Suprapubic skin (tissue), 4 donors: ENCODE results near the gene PTPRA. TPM values are rescaled to one million over a fixed set of nuclear protein-coding genes. Genes with fewer than 3 reads are reported as not detected.
A peak's percentile ranks its signal among the peaks of the same experiment; 100 is the strongest.

Experiments
- DNase-seq, 2 donors: peaks; one replicate each; pipeline ENCODE4 v3.0.0-alpha.2; 2019; ENCODE audit warnings: low spot score in 2 of 2
- H3K27ac ChIP-seq: fragments of 200-600 bp; sonication (generic); one replicate; pipeline ENCODE4 v1.5.1; 2019
- H3K27me3 ChIP-seq: fragments of 200-600 bp; sonication (generic); one replicate; pipeline ENCODE4 v1.5.1; 2019
- H3K36me3 ChIP-seq: fragments of 200-600 bp; sonication (generic); one replicate; pipeline ENCODE4 v1.5.1; 2019
- H3K4me1 ChIP-seq: fragments of 200-600 bp; sonication (generic); one replicate; pipeline ENCODE4 v1.5.1; 2019
- H3K4me3 ChIP-seq: fragments of 200-600 bp; sonication (generic); one replicate; pipeline ENCODE4 v1.5.1; 2019; ENCODE audit warnings: mild to moderate bottlenecking
- H3K9me3 ChIP-seq: fragments of 200-600 bp; sonication (generic); one replicate; pipeline ENCODE4 v1.5.1; 2019
- EP300 ChIP-seq: sonication (generic); formaldehyde crosslinking; IDR thresholded peaks from one replicate; pipeline ENCODE4 v1.6.1; 2017; ENCODE audit warnings: antibody characterized with exemption
- POLR2A ChIP-seq, 2 donors: fragments of 450-650 bp; IDR thresholded peaks; one replicate each; pipeline ENCODE4 v1.6.1; 2017; ENCODE audit warnings: antibody characterized with exemption in 2 of 2, mild to moderate bottlenecking in 2 of 2, moderate library complexity in 2 of 2
- POLR2AphosphoS5 ChIP-seq, 3 donors: sonication (generic); formaldehyde crosslinking; IDR thresholded peaks; one replicate each; pipeline ENCODE4 v1.6.1; 2017; ENCODE audit warnings: antibody characterized with exemption in 3 of 3
- WGBS: methylation state at CpG from one replicate; pipeline ENCODE4 v1.1.5; 2018; 5-methylcytosine and 5-hydroxymethylcytosine counted together
- total RNA-seq, 4 donors: library from RNA; depleted of rRNA; stranded (reverse); fragments of >200 nt; gene quantifications; one replicate each; pipeline ENCODE4 v1.1.0, GENCODE V29; 2016
- TF ChIP-seq, protein P1 (sequence below), 2 donors: fragments of 200-600 bp in 1 of 2; fragments of 450-650 bp in 1 of 2; sonication (generic) in 1 of 2; IDR thresholded peaks; one replicate each; pipeline ENCODE4 v1.5.1; 2016 to 2019; ENCODE audit warnings: antibody characterized with exemption in 2 of 2, mild to moderate bottlenecking in 1 of 2, moderate library complexity in 1 of 2

Gene PTPRA
- total RNA-seq, 4 donors from 2014 or later, result 47.7 to 83.0 (median 73.4) TPM

DNA sequence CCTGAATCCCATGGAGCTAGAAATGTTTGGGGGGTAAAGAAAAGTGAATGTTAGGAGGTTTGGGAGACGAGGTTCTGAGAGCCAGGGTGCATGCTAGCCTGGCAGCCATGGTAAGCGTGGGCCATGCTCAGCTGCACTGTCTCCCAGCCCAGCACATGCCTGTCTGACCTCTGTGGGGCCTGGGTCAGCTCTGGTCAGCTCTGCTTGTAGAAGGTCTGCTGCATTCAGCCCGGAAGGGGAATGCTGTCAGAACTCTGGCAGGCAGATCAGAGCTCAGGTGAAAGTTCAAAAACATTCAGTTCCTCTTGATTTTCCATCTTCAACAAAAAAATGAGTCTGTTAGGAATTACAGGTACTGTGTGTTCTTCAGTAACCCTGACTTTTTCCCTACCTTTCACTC is 164.4 kb downstream of the PTPRA start:
- no peak for DNase-seq
- Histone ChIP-seq H3K4me1 (peaks cover 5% of the 10 kb centered on the region), H3K36me3 (peaks cover 63% of the 10 kb centered on the region), H3K27me3 (no peaks in the 10 kb centered on the region), H3K9me3 (no peaks in the 10 kb centered on the region), H3K4me3 (no peak overlapping the region), H3K27ac (no peak overlapping the region)
- TF ChIP-seq POLR2A (IDR thresholded peaks at IDR 0.05), result no peak
- TF ChIP-seq POLR2AphosphoS5 (IDR thresholded peaks at IDR 0.05), result no peak
- TF ChIP-seq EP300, result no peak
- TF ChIP-seq, protein P1, sequence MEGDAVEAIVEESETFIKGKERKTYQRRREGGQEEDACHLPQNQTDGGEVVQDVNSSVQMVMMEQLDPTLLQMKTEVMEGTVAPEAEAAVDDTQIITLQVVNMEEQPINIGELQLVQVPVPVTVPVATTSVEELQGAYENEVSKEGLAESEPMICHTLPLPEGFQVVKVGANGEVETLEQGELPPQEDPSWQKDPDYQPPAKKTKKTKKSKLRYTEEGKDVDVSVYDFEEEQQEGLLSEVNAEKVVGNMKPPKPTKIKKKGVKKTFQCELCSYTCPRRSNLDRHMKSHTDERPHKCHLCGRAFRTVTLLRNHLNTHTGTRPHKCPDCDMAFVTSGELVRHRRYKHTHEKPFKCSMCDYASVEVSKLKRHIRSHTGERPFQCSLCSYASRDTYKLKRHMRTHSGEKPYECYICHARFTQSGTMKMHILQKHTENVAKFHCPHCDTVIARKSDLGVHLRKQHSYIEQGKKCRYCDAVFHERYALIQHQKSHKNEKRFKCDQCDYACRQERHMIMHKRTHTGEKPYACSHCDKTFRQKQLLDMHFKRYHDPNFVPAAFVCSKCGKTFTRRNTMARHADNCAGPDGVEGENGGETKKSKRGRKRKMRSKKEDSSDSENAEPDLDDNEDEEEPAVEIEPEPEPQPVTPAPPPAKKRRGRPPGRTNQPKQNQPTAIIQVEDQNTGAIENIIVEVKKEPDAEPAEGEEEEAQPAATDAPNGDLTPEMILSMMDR (IDR thresholded peaks at IDR 0.05), result no peak
- 86% methylated on average over 3 of the region's 3 CpGs for WGBS

GRCh38 chr20:3038454-3038853 is 165.2 kb downstream of the PTPRA start:
- WGBS, result 82% methylated on average over 5 of the region's 5 CpGs
- DNase-seq, result no peak
- Histone ChIP-seq H3K27ac (no peak overlapping the region), H3K9me3 (no peaks in the 10 kb centered on the region), H3K4me1 (peaks cover 5% of the 10 kb centered on the region), H3K27me3 (no peaks in the 10 kb centered on the region), H3K4me3 (no peak overlapping the region), H3K36me3 (peaks cover 59% of the 10 kb centered on the region)
- TF ChIP-seq, protein P1 (IDR thresholded peaks at IDR 0.05), result no peak
- no peak for TF ChIP-seq POLR2A (IDR thresholded peaks at IDR 0.05)
- no peak for TF ChIP-seq POLR2AphosphoS5 (IDR thresholded peaks at IDR 0.05)
- TF ChIP-seq EP300, result no peak

DNA sequence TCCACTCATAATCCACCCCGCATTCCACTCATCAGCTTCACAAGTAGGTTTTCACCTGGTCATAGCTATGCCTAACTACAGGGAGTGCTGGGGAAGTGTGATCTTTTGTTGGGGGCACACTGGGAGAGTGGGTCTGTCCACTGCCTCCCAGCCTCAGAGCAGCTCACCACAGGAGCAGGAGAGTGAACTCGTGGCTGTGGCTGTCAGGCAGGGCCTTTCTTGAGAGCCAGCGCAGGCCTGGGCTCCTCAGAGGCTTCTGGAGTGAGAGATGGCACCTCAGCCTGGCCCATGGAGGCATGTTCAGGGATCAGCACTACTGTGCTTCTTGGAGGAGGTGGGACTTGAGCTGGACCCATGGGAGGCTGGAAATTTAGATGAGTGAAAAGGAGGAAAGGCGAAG is 166.1 kb downstream of the PTPRA start:
- WGBS, result 89% methylated on average over 4 of the region's 4 CpGs

DNA sequence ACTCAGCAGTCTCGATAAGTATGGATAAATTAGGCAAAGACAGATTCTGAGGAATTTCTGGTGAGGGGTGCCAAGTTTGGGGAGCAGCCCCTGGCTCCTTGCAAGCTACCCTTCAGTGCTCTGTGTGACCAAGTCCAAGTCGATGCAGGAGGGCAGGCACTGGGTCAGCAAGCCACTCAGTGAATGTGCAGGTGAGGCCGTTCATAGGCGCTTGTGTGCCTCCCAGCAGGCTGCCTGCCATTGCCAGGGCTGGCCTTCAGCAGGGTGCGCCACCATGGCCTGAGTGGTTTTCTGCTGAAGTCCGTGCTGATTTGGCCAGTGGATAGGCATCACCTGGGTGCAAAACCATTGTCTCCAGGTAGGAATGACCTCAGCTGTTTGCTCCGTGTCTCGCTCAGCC is 166.8 kb downstream of the PTPRA start:
- TF ChIP-seq POLR2A (IDR thresholded peaks at IDR 0.05), result no peak
- no peak for TF ChIP-seq EP300
- TF ChIP-seq, protein P1 (IDR thresholded peaks at IDR 0.05), result no peak
- TF ChIP-seq POLR2AphosphoS5 (IDR thresholded peaks at IDR 0.05), result no peak
- Histone ChIP-seq H3K27ac (no peak overlapping the region), H3K9me3 (no peaks in the 10 kb centered on the region), H3K36me3 (peaks cover 57% of the 10 kb centered on the region), H3K4me3 (no peak overlapping the region), H3K4me1 (peaks cover 8% of the 10 kb centered on the region), H3K27me3 (no peaks in the 10 kb centered on the region)
- no peak for DNase-seq
- whole genome bisulfite sequencing, result 93% methylated on average over 8 of the region's 8 CpGs

More for the DNA sequence above, 166.1 kb downstream of the PTPRA start:
- Histone ChIP-seq H3K27ac (no peak overlapping the region), H3K4me3 (no peak overlapping the region), H3K36me3 (peaks cover 59% of the 10 kb centered on the region), H3K4me1 (peaks cover 5% of the 10 kb centered on the region), H3K9me3 (no peaks in the 10 kb centered on the region), H3K27me3 (no peaks in the 10 kb centered on the region)
- TF ChIP-seq POLR2A (IDR thresholded peaks at IDR 0.05) (no peak), EP300 (no peak), POLR2AphosphoS5 (IDR thresholded peaks at IDR 0.05) (no peak)
- TF ChIP-seq, protein P1 (IDR thresholded peaks at IDR 0.05), result no peak
- DNase-seq, result no peak

DNA sequence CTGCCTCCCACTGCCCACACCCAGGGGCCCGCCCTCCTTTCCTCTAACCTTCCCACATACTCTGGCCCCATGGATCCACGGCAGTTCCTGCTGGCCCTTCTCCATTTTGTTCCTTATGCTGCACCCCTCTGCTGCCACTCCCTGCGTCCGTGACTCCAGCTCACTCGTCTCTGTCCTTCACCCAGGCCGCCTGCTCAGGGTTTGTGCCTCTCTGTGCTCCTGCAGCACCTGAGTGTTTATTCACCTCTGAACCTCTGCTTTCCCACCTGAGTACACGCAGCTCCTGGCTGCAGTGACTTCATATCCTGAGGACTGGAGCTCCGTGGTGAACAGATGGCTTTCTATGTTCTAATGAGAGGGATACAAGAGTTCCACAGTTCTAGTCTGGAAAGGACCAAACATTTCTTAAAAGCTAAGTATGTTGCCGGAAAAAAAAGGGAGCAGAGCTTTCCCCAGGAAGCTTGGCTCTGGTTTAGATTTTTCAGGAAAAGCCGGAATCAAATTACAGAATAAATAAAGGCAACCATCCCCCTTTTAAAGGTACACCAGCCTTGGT is 168.7 kb downstream of the PTPRA start:
- H3K27me3 ChIP-seq, result no peaks in the 10 kb centered on the region
- no peak for DNase-seq
- peaks cover 38% of the 10 kb centered on the region for H3K36me3 ChIP-seq
- no peak overlapping the region for H3K4me3 ChIP-seq
- H3K9me3 ChIP-seq, result no peaks in the 10 kb centered on the region
- peak overlapping the region; percentile 42 for H3K27ac ChIP-seq
- H3K4me1 ChIP-seq, result peaks cover 17% of the 10 kb centered on the region
- TF ChIP-seq, protein P1 (IDR thresholded peaks at IDR 0.05), result no peak
- TF ChIP-seq POLR2A (IDR thresholded peaks at IDR 0.05), result no peak
- no peak for TF ChIP-seq EP300
- TF ChIP-seq POLR2AphosphoS5 (IDR thresholded peaks at IDR 0.05), result no peak
- 36% methylated on average over 10 of the region's 10 CpGs for WGBS
